GM19328 (cell line): ENCODE data around the gene CDH13.

Experiments
- ATAC-seq: cut with Tn5 transposase; IDR thresholded peaks from one replicate; pipeline ENCODE4 v1.9.1; 2021; ENCODE audit warnings: mild to moderate bottlenecking, moderate library complexity; ENCODE audit not compliant: unreplicated experiment

The CDH13 gene

DNA sequence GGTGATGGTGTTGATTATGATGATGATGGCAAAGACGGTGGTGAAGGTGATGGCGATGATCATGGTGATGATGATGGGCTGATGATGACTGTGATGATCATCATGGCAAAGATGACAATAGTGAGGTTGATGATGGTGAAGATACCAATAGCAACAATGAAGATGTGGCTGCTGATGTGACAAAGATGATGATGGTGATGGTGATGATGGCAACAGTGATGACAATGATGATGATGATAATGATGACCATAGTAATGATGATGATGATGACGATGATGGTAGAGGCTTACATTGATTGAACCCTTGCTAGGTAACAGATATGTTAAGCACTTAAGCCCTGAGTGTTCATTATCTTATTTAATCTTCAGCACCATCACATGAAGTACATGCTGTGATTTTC, 817.2 kb downstream of the CDH13 start:
- no peak for ATAC-seq

DNA sequence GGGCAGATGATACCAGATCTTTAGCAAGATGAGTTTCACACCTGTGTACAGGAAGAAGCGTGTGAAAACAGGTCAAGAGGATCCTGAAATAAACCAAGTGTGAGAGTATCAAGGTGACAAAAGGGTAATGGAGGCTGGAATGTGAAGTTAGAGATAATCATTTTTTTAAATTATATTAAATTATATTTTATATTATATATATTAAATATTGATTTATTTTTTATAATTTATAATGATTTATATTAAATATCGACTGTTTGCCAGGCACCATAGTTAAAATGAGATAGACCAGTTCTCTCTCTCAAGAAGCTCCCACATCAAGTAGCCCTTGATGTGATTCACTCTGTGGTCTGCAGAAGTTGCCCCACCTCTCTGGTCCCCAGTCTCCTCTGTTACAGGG, 820.8 kb downstream of the CDH13 start:
- ATAC-seq, result no peak

DNA sequence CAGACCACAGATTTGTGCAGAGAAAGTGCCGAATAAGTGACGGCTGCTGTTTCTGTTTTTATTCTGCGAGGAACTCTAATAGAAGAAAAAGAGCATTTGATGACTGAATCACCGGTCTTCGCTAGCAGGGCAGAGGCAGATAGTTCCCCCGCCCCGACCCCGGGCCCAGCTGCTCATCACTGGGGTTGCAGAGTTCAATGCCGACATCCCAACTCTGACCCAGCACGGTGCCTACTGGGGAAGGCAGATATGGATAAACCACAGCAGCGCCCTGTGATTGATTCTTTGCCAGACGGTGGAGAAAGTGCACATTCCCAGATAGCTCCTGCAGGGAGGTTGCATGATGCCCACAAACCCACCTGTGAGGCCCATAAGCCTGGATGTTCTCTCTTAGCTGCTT, 823.1 kb downstream of the CDH13 start:
- ATAC-seq, result no peak

DNA sequence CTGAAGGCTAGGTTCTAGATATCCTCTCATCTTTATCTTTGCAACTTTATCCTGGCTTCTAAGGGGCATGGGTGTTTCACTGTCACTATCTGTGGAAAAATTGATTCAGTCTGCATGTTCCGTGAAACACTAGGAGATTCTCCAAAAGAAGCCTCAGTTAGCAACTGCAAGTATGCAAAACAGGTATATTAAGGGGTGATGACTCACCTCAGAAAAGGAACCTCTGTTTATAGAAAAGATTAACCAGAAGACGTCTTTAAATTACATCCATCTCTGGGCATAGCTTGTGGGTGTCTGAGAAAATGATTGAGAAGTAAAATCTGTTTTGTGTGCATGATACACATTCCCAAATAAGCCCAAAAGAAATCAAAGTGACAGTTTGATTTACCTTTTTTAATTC, 827.2 kb downstream of the CDH13 start:
- ATAC-seq, result peak; percentile 59

DNA sequence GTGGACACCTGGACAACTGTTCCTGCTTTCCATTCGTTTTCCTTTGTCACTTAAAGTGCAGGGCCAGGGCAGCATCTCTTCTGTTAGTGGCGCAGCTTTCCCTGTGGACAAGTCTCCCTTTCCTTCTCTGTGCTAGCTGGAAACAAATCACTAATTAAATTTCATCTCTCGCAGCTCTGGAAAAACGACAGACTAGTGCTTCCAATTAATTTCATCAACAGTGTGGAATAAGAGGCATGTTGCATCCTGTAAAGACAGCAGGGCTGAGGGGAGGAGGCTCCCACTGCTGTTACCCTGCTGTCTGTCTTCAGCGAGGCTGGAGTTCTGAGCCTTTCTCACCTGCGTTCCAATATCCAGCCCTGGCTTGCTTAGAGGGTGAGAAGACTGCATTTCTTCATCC, 828.9 kb downstream of the CDH13 start:
- no peak for ATAC-seq

- ATAC-seq, result no peak
Observed at GRCh38 chr16:83456934-83457333, 830.2 kb downstream of the CDH13 start.

- ATAC-seq, result peak; percentile 61
Observed at GRCh38 chr16:83458612-83459011, 831.8 kb downstream of the CDH13 start.

DNA sequence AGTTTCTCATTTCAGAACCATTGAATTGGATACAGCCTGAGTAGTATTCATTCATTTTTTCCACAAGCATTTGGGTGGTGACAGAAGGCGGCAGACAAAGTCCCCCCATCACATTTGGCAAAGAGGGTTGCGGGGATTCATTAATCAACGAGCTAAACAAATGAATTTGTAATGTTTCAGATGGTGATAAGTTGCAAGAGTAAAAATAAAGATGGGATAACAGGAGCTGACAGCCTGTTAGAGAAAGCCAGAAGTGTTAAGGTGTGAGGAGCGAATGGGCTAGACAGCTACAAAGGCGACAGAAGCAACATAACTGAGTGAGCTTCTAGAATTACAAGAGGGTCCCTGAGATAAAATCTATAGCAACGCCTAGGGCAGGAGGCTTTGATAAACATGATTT, 838.2 kb downstream of the CDH13 start:
- ATAC-seq, result no peak

DNA sequence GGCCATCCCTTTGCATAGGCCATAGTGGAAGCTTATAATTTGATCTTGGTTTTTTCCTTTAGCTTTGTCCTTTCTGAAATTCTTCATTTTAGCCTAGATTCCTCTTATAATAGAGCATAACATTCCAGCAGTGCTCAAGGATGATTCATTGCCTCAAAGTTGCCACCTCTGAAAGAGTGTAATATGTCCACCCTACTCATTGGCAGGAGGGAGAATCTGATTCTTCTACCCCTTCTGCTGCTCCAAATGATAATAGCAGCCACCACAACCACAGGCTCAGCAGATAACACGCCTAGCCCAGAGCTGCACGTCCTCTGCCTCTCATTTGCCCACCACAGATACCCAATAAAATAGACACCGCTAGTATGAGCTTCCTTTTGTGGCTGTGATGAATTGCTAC, 843.6 kb downstream of the CDH13 start:
- ATAC-seq, result no peak

DNA sequence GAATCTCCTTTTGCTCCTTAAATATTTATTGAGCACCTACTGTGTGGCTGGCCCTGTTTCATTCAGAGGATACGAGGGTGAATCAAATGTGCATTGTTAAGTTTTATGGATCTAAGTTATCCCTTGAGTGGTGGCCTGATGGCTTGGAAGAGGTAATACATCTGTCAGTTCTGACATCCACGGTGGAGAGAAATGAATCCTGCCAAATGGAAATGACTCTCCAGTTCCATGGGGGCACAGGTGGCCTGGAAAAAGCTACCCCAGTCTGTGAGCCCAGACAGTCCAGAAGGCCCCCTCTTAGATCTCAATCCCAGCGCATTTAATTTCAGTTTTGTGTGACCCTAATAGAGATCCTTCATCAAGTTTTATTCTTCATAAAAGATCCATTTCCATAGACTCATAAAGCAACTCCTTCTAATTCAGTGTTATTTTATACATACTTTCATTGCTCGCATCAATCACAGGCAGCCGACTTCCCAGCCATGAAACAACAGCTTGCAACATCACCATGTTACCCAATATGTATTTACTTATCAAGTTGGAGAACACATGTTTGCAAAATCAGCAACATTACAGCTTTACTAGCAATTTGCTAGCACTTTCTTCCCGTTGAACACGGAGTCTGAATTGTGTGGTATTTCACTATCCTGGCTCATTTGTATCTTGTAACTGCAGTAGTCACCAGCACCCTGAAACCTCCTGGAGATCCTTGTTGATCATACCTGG, 846.2 kb downstream of the CDH13 start:
- no peak for ATAC-seq

GRCh38 chr16:83473926-83474650, 847.3 kb downstream of the CDH13 start:
- no peak for ATAC-seq

DNA sequence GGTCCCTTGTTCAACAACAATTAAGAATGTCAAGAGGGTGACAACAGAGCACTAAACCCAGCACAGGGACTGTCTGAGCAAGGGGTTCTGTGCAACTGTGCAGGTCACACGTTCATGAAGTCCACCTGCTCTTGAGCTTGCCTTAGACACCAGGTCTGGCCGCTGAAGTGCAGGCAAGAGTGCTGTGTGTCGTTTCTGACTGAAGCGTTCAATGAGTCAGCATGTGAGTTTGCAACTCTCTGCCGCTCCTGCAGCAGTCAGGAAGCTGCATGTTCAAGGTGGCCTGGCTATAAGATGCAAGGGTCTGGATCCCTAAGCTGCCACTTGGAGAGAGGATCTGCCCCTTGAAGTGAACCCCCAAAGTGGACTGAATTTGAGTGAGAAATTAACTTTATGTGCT, 848.3 kb downstream of the CDH13 start:
- ATAC-seq, result no peak

GRCh38 chr16:83481589-83481988, 854.8 kb downstream of the CDH13 start:
- no peak for ATAC-seq

DNA sequence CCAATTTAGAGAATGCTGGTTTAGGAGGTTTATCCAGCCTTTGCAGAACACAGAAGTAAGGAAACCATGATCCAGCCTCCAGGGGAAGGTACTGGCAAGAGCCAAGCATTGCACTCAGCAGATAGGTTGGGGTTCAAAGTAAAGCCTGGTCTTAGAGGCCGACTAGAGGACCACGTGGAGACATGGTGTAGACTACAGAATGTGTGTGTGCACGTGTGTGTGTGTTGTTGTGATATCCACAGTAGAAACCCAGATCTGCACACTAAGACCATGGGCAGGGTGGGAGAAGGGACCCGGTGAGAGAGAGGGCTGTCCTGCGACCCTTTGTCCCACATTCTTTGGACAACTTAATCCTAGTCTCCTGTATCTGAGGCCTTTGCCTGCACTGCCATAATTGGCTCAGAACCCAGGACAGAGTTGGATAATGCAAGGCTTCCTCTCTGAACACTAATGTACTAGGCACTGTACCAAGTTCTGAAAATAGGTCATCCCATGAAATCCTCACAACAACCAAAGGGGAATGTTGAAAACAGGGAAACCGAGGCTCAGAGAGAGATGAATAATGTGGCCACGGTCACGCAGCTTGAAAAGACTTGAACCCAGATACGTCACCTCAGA, 855.9 kb downstream of the CDH13 start:
- no peak for ATAC-seq

- no peak for ATAC-seq
Observed at GRCh38 chr16:83490073-83490472, 863.3 kb downstream of the CDH13 start.

DNA sequence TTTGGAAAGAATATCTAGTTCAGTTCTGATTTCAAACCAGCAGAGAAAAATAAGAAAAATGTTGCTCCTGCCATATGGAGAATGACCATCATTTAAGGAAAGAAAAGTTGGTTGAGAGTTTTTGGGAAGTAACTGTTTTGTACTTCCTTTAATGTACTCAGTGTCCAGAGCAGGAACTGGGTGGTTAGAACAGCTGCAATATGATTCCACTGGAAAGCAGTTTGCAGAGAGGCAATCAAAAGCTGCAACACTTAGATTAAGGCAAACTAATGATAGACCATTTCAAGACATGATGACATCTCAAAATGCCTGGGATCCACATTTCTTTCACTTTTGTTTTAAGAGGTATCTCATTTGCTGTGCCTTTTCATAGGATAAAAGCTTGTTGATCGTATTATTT, 867.7 kb downstream of the CDH13 start:
- ATAC-seq, result no peak

DNA sequence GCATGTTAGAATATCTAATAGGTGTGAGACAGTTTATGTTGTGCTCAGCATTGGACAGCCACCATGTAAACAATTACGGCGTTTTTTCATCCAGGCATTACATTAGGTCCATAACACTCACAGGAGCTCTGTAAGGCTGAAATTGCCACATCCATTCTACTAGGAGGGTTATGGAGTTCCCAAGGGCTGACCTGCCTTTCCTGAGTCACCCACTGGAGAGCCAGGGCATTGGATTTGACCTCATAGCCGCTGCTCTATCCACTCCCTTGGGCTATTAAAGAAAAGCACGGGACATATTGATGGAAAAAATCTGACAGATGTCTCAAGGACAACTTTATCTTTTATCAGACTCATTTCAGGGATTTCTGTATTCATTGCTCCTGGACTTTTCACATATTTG, 874.7 kb downstream of the CDH13 start:
- ATAC-seq, result no peak

GRCh38 chr16:83508295-83508694, 881.5 kb downstream of the CDH13 start:
- no peak for ATAC-seq

- no peak for ATAC-seq
Observed at GRCh38 chr16:83509316-83509715, 882.5 kb downstream of the CDH13 start.

GRCh38 chr16:83510906-83511305, 884.1 kb downstream of the CDH13 start:
- ATAC-seq, result no peak

GRCh38 chr16:83513008-83513755, 886.4 kb downstream of the CDH13 start:
- no peak for ATAC-seq
